ENCODE data around the gene SOX14.

Gene SOX14

GRCh38 chr3:137772214-137772955 lies 8.3 kb downstream of the SOX14 start:
- no peak for DNase-seq (ENCODE audit: low read depth)
- no peak for TF ChIP-seq CTCF (IDR thresholded peaks at IDR 0.05; ENCODE audit: low read length, missing control alignments)
- H3K4me3 ChIP-seq (replicated peaks; ENCODE audit: low read depth, low read length) = no peak overlapping the region

GRCh38 chr3:137778941-137779340 lies 14.8 kb downstream of the SOX14 start:
- H3K4me3 ChIP-seq (replicated peaks; ENCODE audit: low read depth, low read length) = no peak overlapping the region
- no peak for DNase-seq (ENCODE audit: low read depth)
- no peak for TF ChIP-seq CTCF (IDR thresholded peaks at IDR 0.05; ENCODE audit: low read length, missing control alignments)

- H3K4me3 ChIP-seq (replicated peaks; ENCODE audit: low read depth, low read length) = no peak overlapping the region
- DNase-seq (ENCODE audit: low read depth) = no peak
- no peak for TF ChIP-seq CTCF (IDR thresholded peaks at IDR 0.05; ENCODE audit: low read length, missing control alignments)
These were observed 23.4 kb downstream of the SOX14 start for GRCh38 chr3:137787529-137787928.

- no peak for TF ChIP-seq CTCF (IDR thresholded peaks at IDR 0.05; ENCODE audit: low read length, missing control alignments)
- no peak for DNase-seq (ENCODE audit: low read depth)
- H3K4me3 ChIP-seq (replicated peaks; ENCODE audit: low read depth, low read length) = no peak overlapping the region
These were observed 25.1 kb downstream of the SOX14 start for GRCh38 chr3:137789236-137789635.

- peak; percentile 43 for DNase-seq (ENCODE audit: low read depth)
These were observed 28.6 kb downstream of the SOX14 start for GRCh38 chr3:137792626-137793271.

GRCh38 chr3:137796993-137797392 lies 32.9 kb downstream of the SOX14 start:
- no peak for DNase-seq (ENCODE audit: low read depth)
- TF ChIP-seq CTCF (IDR thresholded peaks at IDR 0.05; ENCODE audit: low read length, missing control alignments) = no peak
- no peak overlapping the region for H3K4me3 ChIP-seq (replicated peaks; ENCODE audit: low read depth, low read length)

More at GRCh38 chr3:137792626-137793271, 28.6 kb downstream of the SOX14 start:
- peak; percentile 63 for TF ChIP-seq CTCF (IDR thresholded peaks at IDR 0.05; ENCODE audit: low read length, missing control alignments)
- H3K4me3 ChIP-seq (replicated peaks; ENCODE audit: low read depth, low read length) = no peak overlapping the region

All from fibroblast of pulmonary artery (primary cell).